ENCODE measurements around the gene NRAS.

The NRAS gene

DNA sequence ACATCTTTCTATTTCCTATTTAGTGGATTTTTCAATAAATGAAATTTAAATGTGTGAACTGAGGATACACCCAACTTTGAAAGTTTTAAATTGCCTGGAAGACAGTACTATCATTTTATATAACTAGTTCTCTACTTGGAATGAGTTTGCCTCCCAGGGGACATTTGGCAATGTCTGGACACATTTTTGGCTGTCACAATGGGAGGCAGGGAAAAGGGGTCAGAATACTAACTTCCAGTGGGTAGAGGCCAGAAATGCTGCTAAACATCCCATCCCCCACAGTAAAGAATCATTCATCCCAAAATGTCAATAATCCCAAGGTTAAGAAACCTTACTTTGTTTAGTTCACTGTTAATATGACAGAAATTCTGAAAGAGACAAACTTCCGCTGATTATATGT, 13.2 kb upstream of the NRAS start:
- no peak overlapping the region for H3K27ac ChIP-seq
- ChIA-PET POLR2A (ENCODE audit: low non-redundant PET) (no interaction called here), CTCF (no interaction called here)
- TF ChIP-seq, protein P1, sequence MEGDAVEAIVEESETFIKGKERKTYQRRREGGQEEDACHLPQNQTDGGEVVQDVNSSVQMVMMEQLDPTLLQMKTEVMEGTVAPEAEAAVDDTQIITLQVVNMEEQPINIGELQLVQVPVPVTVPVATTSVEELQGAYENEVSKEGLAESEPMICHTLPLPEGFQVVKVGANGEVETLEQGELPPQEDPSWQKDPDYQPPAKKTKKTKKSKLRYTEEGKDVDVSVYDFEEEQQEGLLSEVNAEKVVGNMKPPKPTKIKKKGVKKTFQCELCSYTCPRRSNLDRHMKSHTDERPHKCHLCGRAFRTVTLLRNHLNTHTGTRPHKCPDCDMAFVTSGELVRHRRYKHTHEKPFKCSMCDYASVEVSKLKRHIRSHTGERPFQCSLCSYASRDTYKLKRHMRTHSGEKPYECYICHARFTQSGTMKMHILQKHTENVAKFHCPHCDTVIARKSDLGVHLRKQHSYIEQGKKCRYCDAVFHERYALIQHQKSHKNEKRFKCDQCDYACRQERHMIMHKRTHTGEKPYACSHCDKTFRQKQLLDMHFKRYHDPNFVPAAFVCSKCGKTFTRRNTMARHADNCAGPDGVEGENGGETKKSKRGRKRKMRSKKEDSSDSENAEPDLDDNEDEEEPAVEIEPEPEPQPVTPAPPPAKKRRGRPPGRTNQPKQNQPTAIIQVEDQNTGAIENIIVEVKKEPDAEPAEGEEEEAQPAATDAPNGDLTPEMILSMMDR (conservative IDR thresholded peaks at IDR 0.05; ENCODE audit: low read depth): no peak
- DNase-seq (ENCODE audit: low spot score): no peak

DNA sequence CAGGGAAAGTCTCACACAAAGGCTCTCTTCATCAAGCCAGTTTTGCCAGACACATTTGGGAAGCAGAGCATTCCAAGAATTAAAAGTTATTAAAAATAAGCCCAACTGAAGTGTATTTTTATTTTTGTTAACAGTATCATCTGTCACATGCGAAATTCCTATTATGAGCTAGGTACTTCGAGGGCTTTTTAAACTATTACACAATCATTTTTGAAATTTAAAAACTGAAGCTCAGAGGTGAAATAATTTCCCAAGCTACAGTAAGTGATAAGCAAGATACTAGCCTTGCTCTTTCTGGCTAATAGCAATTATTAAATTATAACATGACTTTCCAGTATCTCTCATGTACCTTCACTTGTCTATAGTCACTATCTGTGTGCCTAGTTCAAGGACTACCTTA, 12.0 kb upstream of the NRAS start:
- ChIA-PET CTCF (no interaction called here), POLR2A (ENCODE audit: low non-redundant PET) (no interaction called here)
- TF ChIP-seq, protein P1 (conservative IDR thresholded peaks at IDR 0.05; ENCODE audit: low read depth): no peak
- DNase-seq (ENCODE audit: low spot score): no peak
- no peak overlapping the region for H3K27ac ChIP-seq

DNA sequence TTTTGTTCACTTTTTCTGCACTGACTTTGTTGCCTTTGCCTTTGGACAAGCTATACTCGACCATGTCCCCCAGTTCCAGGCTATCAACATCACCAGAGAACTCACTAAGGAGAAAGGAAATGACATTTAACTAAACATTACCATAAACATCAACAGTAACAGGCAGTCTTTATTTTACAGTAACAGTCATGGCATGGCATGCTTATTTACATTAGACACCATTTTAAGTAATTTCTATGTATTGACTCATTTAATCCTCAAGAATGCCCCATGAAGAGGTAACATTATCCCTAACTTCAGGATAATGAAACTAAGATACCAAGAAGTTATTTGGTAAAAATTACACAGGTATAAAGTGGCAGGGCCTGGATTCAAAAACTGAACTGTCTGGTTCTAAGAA, 8.7 kb upstream of the NRAS start:
- no peak for DNase-seq (ENCODE audit: low spot score)
- H3K27ac ChIP-seq: no peak overlapping the region
- ChIA-PET CTCF (no interaction called here), POLR2A (ENCODE audit: low non-redundant PET) (no interaction called here)
- TF ChIP-seq, protein P1 (conservative IDR thresholded peaks at IDR 0.05; ENCODE audit: low read depth): no peak

DNA sequence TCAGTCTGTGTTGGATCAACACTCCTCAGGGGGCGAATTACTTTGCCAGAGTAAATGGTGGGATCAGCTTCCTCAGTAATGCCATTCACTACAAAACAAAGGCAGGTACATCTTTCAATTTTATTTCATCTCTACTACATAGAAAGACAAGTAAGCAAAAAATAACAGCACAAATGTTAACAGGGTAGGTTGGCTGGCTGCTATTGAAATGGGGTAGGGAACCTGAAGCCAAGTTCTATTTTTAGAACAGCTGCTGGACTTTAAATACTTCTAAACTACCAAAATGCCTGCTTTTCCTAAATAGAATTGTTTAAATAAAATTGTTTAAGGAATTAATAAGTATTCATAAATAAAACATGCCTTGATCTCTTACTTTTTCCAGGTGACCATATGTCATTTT, 7.3 kb upstream of the NRAS start:
- ChIA-PET CTCF (no interaction called here), POLR2A (ENCODE audit: low non-redundant PET) (no interaction called here)
- TF ChIP-seq, protein P1 (conservative IDR thresholded peaks at IDR 0.05; ENCODE audit: low read depth): no peak
- H3K27ac ChIP-seq: no peak overlapping the region
- DNase-seq (ENCODE audit: low spot score): no peak

DNA sequence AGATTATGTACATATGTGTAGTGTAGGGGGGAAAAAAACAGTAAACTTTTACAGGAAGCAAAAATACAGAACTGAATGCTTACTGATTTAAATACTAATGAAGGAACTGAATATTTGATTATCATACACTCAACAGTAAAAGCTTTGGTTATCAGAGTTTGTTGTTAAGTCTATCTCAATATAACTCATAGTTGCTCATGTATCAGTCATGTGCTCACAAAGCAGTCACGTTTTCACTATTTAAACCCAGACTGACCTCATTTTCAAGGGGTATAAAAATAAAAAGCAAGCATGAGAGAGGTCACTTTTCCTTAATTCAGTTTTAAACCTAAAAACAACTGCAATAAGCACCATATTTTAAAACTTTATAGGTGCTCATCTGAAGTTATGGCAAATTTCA, 6.9 kb upstream of the NRAS start:
- H3K27ac ChIP-seq: no peak overlapping the region
- ChIA-PET POLR2A (ENCODE audit: low non-redundant PET) (no interaction called here), CTCF (interaction anchor here (0.8 kb wide), 1 partner anchor 910 kb away, joined by 4 read pairs; no protein-coding TSS in a partner anchor)
- no peak for DNase-seq (ENCODE audit: low spot score)
- TF ChIP-seq, protein P1 (conservative IDR thresholded peaks at IDR 0.05; ENCODE audit: low read depth): no peak

DNA sequence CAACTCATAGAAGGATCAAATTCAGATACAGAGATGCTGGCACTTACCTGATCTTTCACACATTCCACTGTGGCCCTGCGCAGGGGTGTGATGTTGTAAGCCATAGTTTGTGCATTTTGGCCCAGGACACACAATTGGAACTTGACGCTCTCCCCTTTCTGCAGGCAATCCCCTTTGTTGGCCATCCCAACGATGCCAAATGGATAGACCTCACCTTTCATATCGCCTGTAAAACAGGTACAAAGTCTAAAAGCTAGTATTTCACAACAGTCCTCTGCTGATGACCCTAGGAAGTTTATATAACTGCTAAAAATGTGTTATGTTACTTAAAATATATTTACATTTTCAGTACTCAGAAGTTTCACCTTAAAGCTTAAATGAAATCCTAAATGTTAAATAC, 3.9 kb upstream of the NRAS start:
- ChIA-PET POLR2A (ENCODE audit: low non-redundant PET) (no interaction called here), CTCF (interaction anchor here (0.6 kb wide), 1 partner anchor 1651 kb away, joined by 3 read pairs; no protein-coding TSS in a partner anchor)
- DNase-seq (ENCODE audit: low spot score): no peak
- TF ChIP-seq, protein P1 (conservative IDR thresholded peaks at IDR 0.05; ENCODE audit: low read depth): no peak
- H3K27ac ChIP-seq: no peak overlapping the region

DNA sequence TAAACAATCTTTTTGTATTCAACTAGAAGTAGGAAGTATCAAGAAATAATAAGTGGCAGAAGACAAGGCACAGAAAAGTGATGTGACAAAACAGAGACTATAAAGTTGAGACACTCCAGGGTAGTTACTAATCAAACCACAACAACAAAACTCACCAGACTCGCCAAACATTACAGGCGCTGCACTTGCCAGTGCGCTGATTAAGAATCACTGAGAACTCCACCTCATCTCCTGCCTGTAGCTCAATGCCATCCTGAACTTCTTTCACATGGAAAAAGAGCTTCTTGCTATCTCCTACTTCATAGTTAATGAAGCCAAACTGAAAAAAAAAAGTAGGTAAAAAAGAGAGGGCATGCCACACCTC, 2.8 kb upstream of the NRAS start:
- ChIA-PET POLR2A (ENCODE audit: low non-redundant PET) (interaction anchor here (0.6 kb wide), 1 partner anchor 38 kb away, joined by 3 read pairs; the partner anchor contains the start of gene CSDE1), CTCF (interaction anchor here (1.0 kb wide), 1 partner anchor 25 kb away, joined by 3 read pairs; no protein-coding TSS in a partner anchor)
- no peak overlapping the region for H3K27ac ChIP-seq
- TF ChIP-seq, protein P1 (conservative IDR thresholded peaks at IDR 0.05; ENCODE audit: low read depth): no peak
- no peak for DNase-seq (ENCODE audit: low spot score)
